ENCODE results near the gene ATP1A2. TPM values are rescaled to one million over a fixed set of nuclear protein-coding genes. Genes with fewer than 3 reads are reported as not detected.

The ATP1A2 gene
- total RNA-seq, 1 experiment from 2014 or later, result 0.15 TPM

DNA sequence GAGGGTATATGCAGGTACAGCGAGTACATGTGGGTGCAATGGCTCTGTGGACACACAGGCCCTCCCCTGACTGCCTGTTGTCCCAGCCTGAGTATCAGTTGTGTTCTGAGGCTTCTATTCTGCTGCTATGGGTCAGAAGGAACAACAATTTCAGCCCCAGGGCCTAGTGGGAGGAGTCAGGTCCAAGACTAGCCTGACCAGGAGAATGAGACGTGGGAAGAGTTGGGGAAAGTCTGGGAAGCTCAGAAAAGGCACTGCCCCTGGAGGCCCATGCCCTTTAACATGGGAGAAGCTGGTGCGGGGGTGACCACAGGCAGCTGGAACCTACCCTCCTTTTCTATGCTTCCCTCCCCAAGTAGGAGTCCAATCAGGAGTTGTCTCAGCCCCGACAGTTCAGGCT, 24.8 kb upstream of the ATP1A2 start:
- in situ Hi-C loops (cut with HindIII; ENCODE audit: low pct_unique_long_range_greater_than_20kb, low sequenced_read_pairs) (no loop called here), intact Hi-C loops (cut with micrococcal nuclease; ENCODE audit: unreplicated experiment) (no loop called here)
- H3K9me3 ChIP-seq (ENCODE audit: control insufficient read depth, insufficient read depth, low read depth, low read length), result no peaks in the 10 kb centered on the region
- DNase-seq (ENCODE audit: low read depth, low spot score) (no peak), ATAC-seq (no peak)
- H3K36me3 ChIP-seq (ENCODE audit: control insufficient read depth, insufficient read depth, low read length), result no peaks in the 10 kb centered on the region
- H3K27ac ChIP-seq (ENCODE audit: low read length), result no peak overlapping the region
- TF ChIP-seq POLR2AphosphoS5 (IDR thresholded peaks at IDR 0.05; ENCODE audit: low read depth, low read length) (no peak), TCF7L2 (IDR thresholded peaks at IDR 0.05; ENCODE audit: low read depth, low read length) (no peak), SIN3A (IDR thresholded peaks at IDR 0.05; ENCODE audit: borderline replicate concordance, insufficient read depth, low read depth, low read length) (no peak)
- TF ChIP-seq, protein P1, sequence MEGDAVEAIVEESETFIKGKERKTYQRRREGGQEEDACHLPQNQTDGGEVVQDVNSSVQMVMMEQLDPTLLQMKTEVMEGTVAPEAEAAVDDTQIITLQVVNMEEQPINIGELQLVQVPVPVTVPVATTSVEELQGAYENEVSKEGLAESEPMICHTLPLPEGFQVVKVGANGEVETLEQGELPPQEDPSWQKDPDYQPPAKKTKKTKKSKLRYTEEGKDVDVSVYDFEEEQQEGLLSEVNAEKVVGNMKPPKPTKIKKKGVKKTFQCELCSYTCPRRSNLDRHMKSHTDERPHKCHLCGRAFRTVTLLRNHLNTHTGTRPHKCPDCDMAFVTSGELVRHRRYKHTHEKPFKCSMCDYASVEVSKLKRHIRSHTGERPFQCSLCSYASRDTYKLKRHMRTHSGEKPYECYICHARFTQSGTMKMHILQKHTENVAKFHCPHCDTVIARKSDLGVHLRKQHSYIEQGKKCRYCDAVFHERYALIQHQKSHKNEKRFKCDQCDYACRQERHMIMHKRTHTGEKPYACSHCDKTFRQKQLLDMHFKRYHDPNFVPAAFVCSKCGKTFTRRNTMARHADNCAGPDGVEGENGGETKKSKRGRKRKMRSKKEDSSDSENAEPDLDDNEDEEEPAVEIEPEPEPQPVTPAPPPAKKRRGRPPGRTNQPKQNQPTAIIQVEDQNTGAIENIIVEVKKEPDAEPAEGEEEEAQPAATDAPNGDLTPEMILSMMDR (IDR thresholded peaks at IDR 0.05), result no peak
- TF ChIP-seq, protein P2, sequence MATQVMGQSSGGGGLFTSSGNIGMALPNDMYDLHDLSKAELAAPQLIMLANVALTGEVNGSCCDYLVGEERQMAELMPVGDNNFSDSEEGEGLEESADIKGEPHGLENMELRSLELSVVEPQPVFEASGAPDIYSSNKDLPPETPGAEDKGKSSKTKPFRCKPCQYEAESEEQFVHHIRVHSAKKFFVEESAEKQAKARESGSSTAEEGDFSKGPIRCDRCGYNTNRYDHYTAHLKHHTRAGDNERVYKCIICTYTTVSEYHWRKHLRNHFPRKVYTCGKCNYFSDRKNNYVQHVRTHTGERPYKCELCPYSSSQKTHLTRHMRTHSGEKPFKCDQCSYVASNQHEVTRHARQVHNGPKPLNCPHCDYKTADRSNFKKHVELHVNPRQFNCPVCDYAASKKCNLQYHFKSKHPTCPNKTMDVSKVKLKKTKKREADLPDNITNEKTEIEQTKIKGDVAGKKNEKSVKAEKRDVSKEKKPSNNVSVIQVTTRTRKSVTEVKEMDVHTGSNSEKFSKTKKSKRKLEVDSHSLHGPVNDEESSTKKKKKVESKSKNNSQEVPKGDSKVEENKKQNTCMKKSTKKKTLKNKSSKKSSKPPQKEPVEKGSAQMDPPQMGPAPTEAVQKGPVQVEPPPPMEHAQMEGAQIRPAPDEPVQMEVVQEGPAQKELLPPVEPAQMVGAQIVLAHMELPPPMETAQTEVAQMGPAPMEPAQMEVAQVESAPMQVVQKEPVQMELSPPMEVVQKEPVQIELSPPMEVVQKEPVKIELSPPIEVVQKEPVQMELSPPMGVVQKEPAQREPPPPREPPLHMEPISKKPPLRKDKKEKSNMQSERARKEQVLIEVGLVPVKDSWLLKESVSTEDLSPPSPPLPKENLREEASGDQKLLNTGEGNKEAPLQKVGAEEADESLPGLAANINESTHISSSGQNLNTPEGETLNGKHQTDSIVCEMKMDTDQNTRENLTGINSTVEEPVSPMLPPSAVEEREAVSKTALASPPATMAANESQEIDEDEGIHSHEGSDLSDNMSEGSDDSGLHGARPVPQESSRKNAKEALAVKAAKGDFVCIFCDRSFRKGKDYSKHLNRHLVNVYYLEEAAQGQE (IDR thresholded peaks at IDR 0.05; ENCODE audit: insufficient read depth in 1 of 2, low read depth in 2 of 2, low read length in 1 of 2), result no peak
- H3K4me1 ChIP-seq (ENCODE audit: control insufficient read depth, insufficient read depth, low read length), result no peaks in the 10 kb centered on the region
- no peak overlapping the region for H3K4me3 ChIP-seq (ENCODE audit: low read depth in 2 of 2, low read length in 2 of 2)
- ChIA-PET POLR2A (no interaction called here), CTCF (no interaction called here)
- no peaks in the 10 kb centered on the region for H3K27me3 ChIP-seq (ENCODE audit: control insufficient read depth, insufficient read depth, low read length)
- no TSS peak for BruUV-seq (replicated peaks)

DNA sequence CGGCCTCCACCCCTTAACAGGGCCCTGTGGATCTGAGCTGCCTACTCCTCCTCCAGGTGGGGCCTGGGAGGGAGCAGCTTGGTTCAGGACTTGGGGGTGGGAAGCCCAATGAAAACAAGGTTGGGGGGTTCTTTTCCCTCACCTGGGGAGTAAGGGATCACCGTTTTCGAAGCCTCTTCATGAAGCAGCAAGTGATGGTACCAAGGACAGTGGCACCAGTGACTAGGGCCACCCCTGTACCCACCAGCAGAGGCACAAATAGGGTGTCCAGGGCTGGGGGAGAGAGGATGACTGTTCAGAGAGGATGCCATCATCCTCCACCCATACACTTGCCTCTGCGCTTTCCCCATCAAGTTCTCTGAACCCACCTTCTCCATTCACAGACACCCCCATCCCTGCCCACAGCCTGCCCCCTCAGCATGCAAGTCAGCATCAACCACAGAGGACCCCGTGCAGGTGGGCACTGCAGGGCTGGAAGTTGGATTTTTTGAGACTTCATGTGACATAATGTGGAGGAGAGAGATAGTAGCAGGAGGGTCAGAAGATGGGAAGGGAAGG, 23.8 kb upstream of the ATP1A2 start:
- H3K27me3 ChIP-seq (ENCODE audit: control insufficient read depth, insufficient read depth, low read length), result no peaks in the 10 kb centered on the region
- no peaks in the 10 kb centered on the region for H3K4me1 ChIP-seq (ENCODE audit: control insufficient read depth, insufficient read depth, low read length)
- no peak for ATAC-seq
- ChIA-PET POLR2A (no interaction called here), CTCF (no interaction called here)
- no peak for DNase-seq (ENCODE audit: low read depth, low spot score)
- H3K36me3 ChIP-seq (ENCODE audit: control insufficient read depth, insufficient read depth, low read length), result no peaks in the 10 kb centered on the region
- intact Hi-C loops (cut with micrococcal nuclease; ENCODE audit: unreplicated experiment) (no loop called here), in situ Hi-C loops (cut with HindIII; ENCODE audit: low pct_unique_long_range_greater_than_20kb, low sequenced_read_pairs) (no loop called here)
- BruUV-seq (replicated peaks), result no TSS peak
- H3K9me3 ChIP-seq (ENCODE audit: control insufficient read depth, insufficient read depth, low read depth, low read length), result no peaks in the 10 kb centered on the region
- no peak overlapping the region for H3K4me3 ChIP-seq (ENCODE audit: low read depth in 2 of 2, low read length in 2 of 2)
- TF ChIP-seq, protein P1 (IDR thresholded peaks at IDR 0.05), result no peak
- TF ChIP-seq TCF7L2 (IDR thresholded peaks at IDR 0.05; ENCODE audit: low read depth, low read length), result no peak
- TF ChIP-seq, protein P2 (IDR thresholded peaks at IDR 0.05; ENCODE audit: insufficient read depth in 1 of 2, low read depth in 2 of 2, low read length in 1 of 2), result no peak
- H3K27ac ChIP-seq (ENCODE audit: low read length), result no peak overlapping the region

Measured in Panc1 (cell line).